ENCODE data around the gene ZBTB21. TPM values are rescaled to one million over a fixed set of nuclear protein-coding genes. Genes with fewer than 3 reads are reported as not detected.

ZBTB21 gene
- total and polyA plus RNA-seq, 4 donors = 7.3 to 14.6 (median 10.4) TPM

GRCh38 chr21:41958886-41959563 is 51.1 kb downstream of the ZBTB21 start:
- Histone ChIP-seq H3K27me3 (ENCODE audit: control insufficient read depth, insufficient read depth, low read length) (no peaks in the 10 kb centered on the region), H3K9me3 (ENCODE audit: control insufficient read depth, insufficient read depth, low read length) (no peaks in the 10 kb centered on the region), H3K27ac (ENCODE audit: low read depth, low read length) (peak overlapping the region; percentile 8), H3K36me3 (ENCODE audit: control insufficient read depth, insufficient read depth, low read length) (no peaks in the 10 kb centered on the region), H3K4me1 (ENCODE audit: control insufficient read depth, insufficient read depth, low read length) (peaks cover 45% of the 10 kb centered on the region), H3K4me3 (ENCODE audit: low read depth, low read length) (no peak overlapping the region)
- DNase-seq (ENCODE audit: low read depth in 4 of 6, low spot score in 6 of 6) = no peak
- WGBS (ENCODE audit: insufficient coverage) = 75% methylated on average over 15 of the region's 16 CpGs

- Histone ChIP-seq H3K4me3 (ENCODE audit: low read depth, low read length) (no peak overlapping the region), H3K36me3 (ENCODE audit: control insufficient read depth, insufficient read depth, low read length) (no peaks in the 10 kb centered on the region), H3K4me1 (ENCODE audit: control insufficient read depth, insufficient read depth, low read length) (peaks cover 38% of the 10 kb centered on the region), H3K27ac (ENCODE audit: low read depth, low read length) (peak overlapping the region; percentile 8), H3K27me3 (ENCODE audit: control insufficient read depth, insufficient read depth, low read length) (no peaks in the 10 kb centered on the region), H3K9me3 (ENCODE audit: control insufficient read depth, insufficient read depth, low read length) (no peaks in the 10 kb centered on the region)
- peak in 2 of 6 donors; percentile 59 to 78 for DNase-seq (ENCODE audit: low read depth in 4 of 6, low spot score in 6 of 6)
- 66% methylated on average over 23 of the region's 24 CpGs for WGBS (ENCODE audit: insufficient coverage)
Observed at GRCh38 chr21:41957991-41958766, 52.0 kb downstream of the ZBTB21 start.

GRCh38 chr21:41956926-41957729 is 53.0 kb downstream of the ZBTB21 start:
- 95% methylated on average over 2 of the region's 9 CpGs for WGBS (ENCODE audit: insufficient coverage)
- Histone ChIP-seq H3K4me3 (ENCODE audit: low read depth, low read length) (no peak overlapping the region), H3K27ac (ENCODE audit: low read depth, low read length) (peak overlapping the region; percentile 7), H3K4me1 (ENCODE audit: control insufficient read depth, insufficient read depth, low read length) (peaks cover 48% of the 10 kb centered on the region), H3K27me3 (ENCODE audit: control insufficient read depth, insufficient read depth, low read length) (no peaks in the 10 kb centered on the region), H3K9me3 (ENCODE audit: control insufficient read depth, insufficient read depth, low read length) (no peaks in the 10 kb centered on the region), H3K36me3 (ENCODE audit: control insufficient read depth, insufficient read depth, low read length) (no peaks in the 10 kb centered on the region)
- no peak for DNase-seq (ENCODE audit: low read depth in 4 of 6, low spot score in 6 of 6)

GRCh38 chr21:41955516-41955915 is 54.6 kb downstream of the ZBTB21 start:
- no peak for DNase-seq (ENCODE audit: low read depth in 4 of 6, low spot score in 6 of 6)
- H3K4me3 ChIP-seq (ENCODE audit: low read depth, low read length) = no peak overlapping the region
- H3K36me3 ChIP-seq (ENCODE audit: control insufficient read depth, insufficient read depth, low read length) = peaks cover under 1% of the 10 kb centered on the region
- H3K9me3 ChIP-seq (ENCODE audit: control insufficient read depth, insufficient read depth, low read length) = no peaks in the 10 kb centered on the region
- H3K27ac ChIP-seq (ENCODE audit: low read depth, low read length) = no peak overlapping the region
- WGBS (ENCODE audit: insufficient coverage) = 98% methylated on average over 4 of the region's 10 CpGs
- peaks cover 52% of the 10 kb centered on the region for H3K4me1 ChIP-seq (ENCODE audit: control insufficient read depth, insufficient read depth, low read length)
- no peaks in the 10 kb centered on the region for H3K27me3 ChIP-seq (ENCODE audit: control insufficient read depth, insufficient read depth, low read length)

GRCh38 chr21:41954654-41955499 is 55.3 kb downstream of the ZBTB21 start:
- 95% methylated on average over 20 of the region's 20 CpGs for WGBS (ENCODE audit: insufficient coverage)
- no peaks in the 10 kb centered on the region for H3K9me3 ChIP-seq (ENCODE audit: control insufficient read depth, insufficient read depth, low read length)
- H3K4me3 ChIP-seq (ENCODE audit: low read depth, low read length) = no peak overlapping the region
- H3K27me3 ChIP-seq (ENCODE audit: control insufficient read depth, insufficient read depth, low read length) = no peaks in the 10 kb centered on the region
- no peak for DNase-seq (ENCODE audit: low read depth in 4 of 6, low spot score in 6 of 6)
- peaks cover 52% of the 10 kb centered on the region for H3K4me1 ChIP-seq (ENCODE audit: control insufficient read depth, insufficient read depth, low read length)
- peaks cover 6% of the 10 kb centered on the region for H3K36me3 ChIP-seq (ENCODE audit: control insufficient read depth, insufficient read depth, low read length)
- no peak overlapping the region for H3K27ac ChIP-seq (ENCODE audit: low read depth, low read length)

GRCh38 chr21:41953831-41954653 is 56.1 kb downstream of the ZBTB21 start, which contains the start of gene C2CD2:
Gene C2CD2 (minus strand): TSS chr21:41954018. CDS start chr21:41953648, 370 bp downstream.
- peak within 1 kb of the TSS; percentile 49 for H3K4me3 ChIP-seq (ENCODE audit: low read depth, low read length)
- peaks cover 49% of the 10 kb centered on the region for H3K4me1 ChIP-seq (ENCODE audit: control insufficient read depth, insufficient read depth, low read length)
- H3K36me3 ChIP-seq (ENCODE audit: control insufficient read depth, insufficient read depth, low read length) = peaks cover 6% of the 10 kb centered on the region
- WGBS (ENCODE audit: insufficient coverage) = 3% methylated on average over 85 of the region's 85 CpGs
- peak in 2 of 6 donors; percentile 70 to 76 for DNase-seq (ENCODE audit: low read depth in 4 of 6, low spot score in 6 of 6)
- no peaks in the 10 kb centered on the region for H3K9me3 ChIP-seq (ENCODE audit: control insufficient read depth, insufficient read depth, low read length)
- H3K27ac ChIP-seq (ENCODE audit: low read depth, low read length) = peak within 1 kb of the TSS; percentile 57
- H3K27me3 ChIP-seq (ENCODE audit: control insufficient read depth, insufficient read depth, low read length) = no peaks in the 10 kb centered on the region

GRCh38 chr21:41953249-41953830 is 56.8 kb downstream of the ZBTB21 start:
- WGBS (ENCODE audit: insufficient coverage) = under 1% methylated on average over 67 of the region's 67 CpGs
- peak in 1 of 6 donors; percentile 31 for DNase-seq (ENCODE audit: low read depth in 4 of 6, low spot score in 6 of 6)
- Histone ChIP-seq H3K27ac (ENCODE audit: low read depth, low read length) (no peak overlapping the region), H3K4me1 (ENCODE audit: control insufficient read depth, insufficient read depth, low read length) (peaks cover 48% of the 10 kb centered on the region), H3K27me3 (ENCODE audit: control insufficient read depth, insufficient read depth, low read length) (no peaks in the 10 kb centered on the region), H3K9me3 (ENCODE audit: control insufficient read depth, insufficient read depth, low read length) (no peaks in the 10 kb centered on the region), H3K4me3 (ENCODE audit: low read depth, low read length) (peak overlapping the region; percentile 49), H3K36me3 (ENCODE audit: control insufficient read depth, insufficient read depth, low read length) (peaks cover 6% of the 10 kb centered on the region)

GRCh38 chr21:41952568-41953248 is 57.5 kb downstream of the ZBTB21 start:
- Histone ChIP-seq H3K9me3 (ENCODE audit: control insufficient read depth, insufficient read depth, low read length) (no peaks in the 10 kb centered on the region), H3K4me3 (ENCODE audit: low read depth, low read length) (peak overlapping the region; percentile 49), H3K36me3 (ENCODE audit: control insufficient read depth, insufficient read depth, low read length) (peaks cover 6% of the 10 kb centered on the region), H3K27ac (ENCODE audit: low read depth, low read length) (no peak overlapping the region), H3K4me1 (ENCODE audit: control insufficient read depth, insufficient read depth, low read length) (peaks cover 49% of the 10 kb centered on the region), H3K27me3 (ENCODE audit: control insufficient read depth, insufficient read depth, low read length) (no peaks in the 10 kb centered on the region)
- DNase-seq (ENCODE audit: low read depth in 4 of 6, low spot score in 6 of 6) = peak in 1 of 6 donors; percentile 31
- 38% methylated on average over 28 of the region's 30 CpGs for WGBS (ENCODE audit: insufficient coverage)
